Kidney (tissue), 14 donors: ENCODE results near the gene ATG16L2. TPM values are rescaled to one million over a fixed set of nuclear protein-coding genes. Genes with fewer than 3 reads are reported as not detected.

Experiments used
- DNase-seq, 5 donors: peaks; one replicate each; pipeline ENCODE4 v3.0.0-alpha.2; 2013 to 2020
- FAIRE-seq: peaks from 2 replicates; lab custom pipeline; 2012; peaks lifted over from hg19 to GRCh38; lab: Jason Lieb, UNC
- H3K27ac ChIP-seq, 2 donors: one replicate each; pipeline ENCODE4 v1.7.0; 2013; ENCODE audit warnings: low read depth in 2 of 2, low read length in 2 of 2, inconsistent platforms in 1 of 2
- H3K27me3 ChIP-seq: one replicate; pipeline ENCODE4 v1.7.1; 2013; ENCODE audit warnings: low read length, inconsistent platforms; ENCODE audit not compliant: control insufficient read depth, insufficient read depth
- H3K36me3 ChIP-seq, 3 donors: one replicate each; pipeline versions ENCODE4 v1.7.0 to v1.7.1; 2013; ENCODE audit warnings: low read length in 3 of 3, control low read depth in 1 of 3, inconsistent platforms in 1 of 3; ENCODE audit not compliant: insufficient read depth in 3 of 3, control insufficient read depth in 2 of 3
- H3K4me1 ChIP-seq, 3 donors: one replicate each; pipeline versions ENCODE4 v1.7.0 to v1.7.1; 2013; ENCODE audit warnings: low read length in 3 of 3, inconsistent platforms in 1 of 3, low read depth in 1 of 3; ENCODE audit not compliant: control insufficient read depth in 2 of 3, insufficient read depth in 2 of 3
- H3K4me3 ChIP-seq, 3 donors: one replicate each; pipeline versions ENCODE4 v1.7.0 to v1.8.1; 2013; ENCODE audit warnings: low read length in 3 of 3, control low read depth in 1 of 3, inconsistent platforms in 1 of 3
- H3K9ac ChIP-seq, 3 donors: one replicate each; pipeline versions ENCODE4 v1.7.0 to v1.7.1; 2013; ENCODE audit warnings: low read length in 3 of 3, control low read depth in 1 of 3, inconsistent platforms in 1 of 3
- H3K9me3 ChIP-seq, 3 donors: one replicate each; pipeline versions ENCODE4 v1.7.0 to v1.7.1; 2013; ENCODE audit warnings: low read length in 3 of 3, control low read depth in 1 of 3, inconsistent platforms in 1 of 3; ENCODE audit not compliant: control insufficient read depth in 2 of 3, insufficient read depth in 1 of 3
- intact Hi-C: fragments of 100-400 bp; cut with DNase I; formaldehyde crosslinking; loops from one replicate; pipeline ENCODE4 v1.11.1; 2022
- polyA plus RNA-seq: library from polyadenylated mRNA; stranded (reverse); fragments of 350-450 nt; fragmentation: Illumina TruSeq; extraction: RNeasy Lipid Tissue Mini Kit (QIAGEN cat#74804); gene quantifications from one replicate; pipeline ENCODE4 v1.2.3, GENCODE V29; 2014; ENCODE audit warnings: low read depth, low replicate concordance; ENCODE audit not compliant: insufficient read depth
- total RNA-seq: library from RNA; stranded (reverse); fragmentation: NEBNext Ultra II Directional; extraction: Animal tissue kit (Norgen Biotek cat#: 25700); gene quantifications from one replicate; pipeline ENCODE4 v1.2.1, GENCODE V29; 2021
- TF ChIP-seq, protein P1 (sequence below): IDR thresholded peaks from 3 replicates; pipeline ENCODE4 v1.5.1; 2012; ENCODE audit warnings: mild to moderate bottlenecking, moderate library complexity, borderline replicate concordance; ENCODE audit not compliant: insufficient read depth; ENCODE audit errors: extremely low read depth
- donor health status: control.
- donor health status: control.
- donor health status: control.
- donor health status: control.
- donor health status: control.
- donor health status: DM: yes; HTN: yes; CAD: no.
- donor health status: Normal renal cell carcinoma (clear cell type).

The ATG16L2 gene
- total and polyA plus RNA-seq, 2 donors from 2014 or later: 16.1 to 38.6 TPM

DNA sequence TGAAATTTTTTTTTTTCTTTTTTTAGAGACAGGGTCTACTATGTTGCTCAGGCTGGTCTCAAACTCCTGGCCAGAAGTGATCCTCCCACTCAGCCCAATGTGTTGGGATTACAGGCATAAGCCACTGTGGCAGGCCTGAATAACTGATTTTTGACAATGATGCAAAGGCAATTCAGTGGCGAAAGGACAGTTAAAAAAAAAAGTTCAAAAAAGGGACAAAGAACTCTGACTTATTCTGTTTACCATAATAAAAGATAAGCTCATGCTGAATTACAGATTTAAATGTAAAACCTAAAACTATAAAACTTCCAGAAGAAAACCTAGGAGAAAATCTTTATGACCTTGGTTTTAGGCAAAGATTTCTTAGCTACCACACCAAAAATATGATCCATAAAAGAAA lies 48.9 kb downstream of the ATG16L2 start:
- TF ChIP-seq, protein P1, sequence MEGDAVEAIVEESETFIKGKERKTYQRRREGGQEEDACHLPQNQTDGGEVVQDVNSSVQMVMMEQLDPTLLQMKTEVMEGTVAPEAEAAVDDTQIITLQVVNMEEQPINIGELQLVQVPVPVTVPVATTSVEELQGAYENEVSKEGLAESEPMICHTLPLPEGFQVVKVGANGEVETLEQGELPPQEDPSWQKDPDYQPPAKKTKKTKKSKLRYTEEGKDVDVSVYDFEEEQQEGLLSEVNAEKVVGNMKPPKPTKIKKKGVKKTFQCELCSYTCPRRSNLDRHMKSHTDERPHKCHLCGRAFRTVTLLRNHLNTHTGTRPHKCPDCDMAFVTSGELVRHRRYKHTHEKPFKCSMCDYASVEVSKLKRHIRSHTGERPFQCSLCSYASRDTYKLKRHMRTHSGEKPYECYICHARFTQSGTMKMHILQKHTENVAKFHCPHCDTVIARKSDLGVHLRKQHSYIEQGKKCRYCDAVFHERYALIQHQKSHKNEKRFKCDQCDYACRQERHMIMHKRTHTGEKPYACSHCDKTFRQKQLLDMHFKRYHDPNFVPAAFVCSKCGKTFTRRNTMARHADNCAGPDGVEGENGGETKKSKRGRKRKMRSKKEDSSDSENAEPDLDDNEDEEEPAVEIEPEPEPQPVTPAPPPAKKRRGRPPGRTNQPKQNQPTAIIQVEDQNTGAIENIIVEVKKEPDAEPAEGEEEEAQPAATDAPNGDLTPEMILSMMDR: no peak
- no peak for FAIRE-seq
- no peak for DNase-seq
- no peaks in the 10 kb centered on the region for H3K9me3 ChIP-seq
- H3K4me3 ChIP-seq: no peak overlapping the region
- no peaks in the 10 kb centered on the region for H3K36me3 ChIP-seq
- no peaks in the 10 kb centered on the region for H3K27me3 ChIP-seq
- intact Hi-C loops: no loop called here
- no peaks in the 10 kb centered on the region for H3K4me1 ChIP-seq
- no peak overlapping the region for H3K9ac ChIP-seq
- H3K27ac ChIP-seq: no peak overlapping the region

DNA sequence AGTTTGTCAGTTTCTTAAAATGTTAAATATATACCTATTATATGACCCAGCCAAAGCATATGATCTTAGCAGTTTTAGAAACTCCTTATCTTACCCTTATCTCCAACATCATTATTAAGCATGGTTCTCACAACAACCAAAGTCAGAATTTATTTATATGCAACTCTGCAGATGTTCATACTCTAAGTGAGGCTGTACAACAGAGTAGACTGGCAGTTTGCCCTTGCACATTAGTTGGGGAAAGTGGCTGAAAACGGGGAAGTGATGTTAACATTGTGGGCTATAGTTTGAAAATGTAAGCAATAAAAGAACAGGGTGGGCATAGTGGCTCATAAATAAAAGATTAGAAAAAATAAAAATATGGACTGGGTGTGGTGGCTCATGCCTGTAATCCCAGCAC lies 49.7 kb downstream of the ATG16L2 start:
- TF ChIP-seq, protein P1: no peak
- no peak overlapping the region for H3K27ac ChIP-seq
- no peaks in the 10 kb centered on the region for H3K9me3 ChIP-seq
- no peaks in the 10 kb centered on the region for H3K4me1 ChIP-seq
- FAIRE-seq: no peak
- no peaks in the 10 kb centered on the region for H3K36me3 ChIP-seq
- no peaks in the 10 kb centered on the region for H3K27me3 ChIP-seq
- intact Hi-C loops: no loop called here
- no peak for DNase-seq
- H3K9ac ChIP-seq: no peak overlapping the region
- H3K4me3 ChIP-seq: no peak overlapping the region

DNA sequence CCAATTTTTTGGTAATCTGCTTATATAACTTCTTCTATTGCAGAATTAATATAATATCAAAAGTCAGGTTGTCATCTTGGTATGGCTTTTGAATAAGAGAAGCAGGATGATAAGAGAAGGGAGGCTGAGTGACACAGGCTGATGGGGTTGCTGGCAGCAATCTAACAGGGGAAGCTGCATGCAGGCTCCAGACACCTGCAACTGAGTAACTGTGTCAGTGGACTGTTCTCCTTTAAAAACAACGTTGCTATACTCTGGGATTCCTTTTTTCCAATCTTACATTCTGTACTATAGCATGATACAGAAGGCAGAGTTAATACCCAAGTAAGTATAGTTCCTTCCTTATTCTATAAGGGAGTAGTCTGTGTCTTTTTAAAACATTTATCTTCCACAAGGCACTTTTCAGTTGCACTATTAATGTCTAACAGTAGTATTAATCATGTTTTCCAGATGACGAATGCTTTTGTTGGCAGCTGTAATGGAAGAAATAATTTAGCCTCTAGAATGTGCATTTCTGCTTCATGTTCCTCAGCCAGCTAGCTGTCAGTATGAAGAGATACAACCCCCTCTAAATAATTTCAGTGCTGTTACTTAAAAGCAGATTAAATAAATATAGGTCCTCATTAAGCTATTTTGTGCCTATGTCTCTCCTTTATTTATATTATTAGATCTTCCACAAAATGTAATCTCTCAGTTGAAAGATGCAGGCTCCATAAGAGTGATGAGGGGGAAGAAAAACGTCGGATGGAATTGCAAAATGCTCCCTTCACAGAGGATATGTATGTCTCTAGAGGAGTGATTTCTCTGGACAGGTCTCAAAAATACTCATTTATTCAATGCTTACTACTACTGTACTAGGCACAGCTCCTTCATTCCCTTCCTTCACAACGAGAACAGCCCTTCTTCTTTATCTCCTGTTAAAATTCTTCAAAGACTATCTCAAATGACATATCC lies 50.8 kb downstream of the ATG16L2 start:
- no peaks in the 10 kb centered on the region for H3K9me3 ChIP-seq
- H3K9ac ChIP-seq: no peak overlapping the region
- intact Hi-C loops: no loop called here
- DNase-seq (peak in 2 of 5 donors; percentile 44 to 79), FAIRE-seq (no peak)
- no peak overlapping the region for H3K27ac ChIP-seq
- no peaks in the 10 kb centered on the region for H3K4me1 ChIP-seq
- TF ChIP-seq, protein P1: no peak
- no peaks in the 10 kb centered on the region for H3K27me3 ChIP-seq
- H3K36me3 ChIP-seq: no peaks in the 10 kb centered on the region
- no peak overlapping the region for H3K4me3 ChIP-seq
